Urothelium cell line (cell line): ENCODE measurements around the gene NFKB1.

ENCODE experiments used
- DNase-seq: peaks from one replicate; pipeline ENCODE4 v3.0.0; 2011; ENCODE audit warnings: low spot score, mixed read lengths
- FAIRE-seq: peaks from 2 replicates; lab custom pipeline; 2011; peaks lifted over from hg19 to GRCh38; lab: Jason Lieb, UNC

NFKB1 gene

DNA sequence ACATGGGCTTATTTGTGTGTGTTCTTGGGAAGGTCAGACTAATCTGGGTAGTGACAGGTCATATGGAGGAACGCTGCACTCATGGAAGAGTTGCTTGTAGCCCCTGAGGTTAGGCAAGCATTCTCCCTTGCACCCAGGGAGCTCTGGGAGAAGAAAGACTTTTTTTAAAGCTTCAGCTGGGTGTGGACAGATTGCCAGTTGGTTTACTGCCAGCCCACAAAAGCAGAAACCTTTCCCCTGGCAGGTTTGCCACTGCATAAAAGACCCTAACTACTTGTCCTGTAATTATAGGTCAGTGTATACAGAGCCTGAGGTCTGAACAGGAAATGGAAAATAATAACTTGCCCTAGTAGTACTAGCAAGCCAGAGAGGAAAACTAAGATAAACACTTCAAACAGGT is 7.4 kb upstream of the NFKB1 start:
- FAIRE-seq (no peak), DNase-seq (no peak)

DNA sequence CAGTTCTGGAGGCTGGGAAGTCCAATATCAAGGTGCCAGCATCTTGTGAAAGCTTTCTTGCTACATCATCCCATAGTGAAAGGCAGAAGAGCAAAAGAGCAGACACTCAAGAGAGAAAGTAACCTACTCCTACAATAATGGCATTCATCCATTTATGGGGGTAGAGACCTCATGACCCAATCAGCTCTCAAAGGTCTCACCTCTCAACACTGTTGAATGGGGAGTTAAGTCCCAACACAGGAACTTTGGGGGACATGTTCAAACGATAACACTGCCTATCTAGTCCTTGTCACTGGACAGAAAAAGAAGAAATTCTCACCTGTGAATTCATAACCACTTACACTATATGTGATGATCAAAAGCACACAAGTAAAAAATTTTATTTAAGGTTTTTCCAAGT is 6.6 kb upstream of the NFKB1 start:
- FAIRE-seq = no peak

DNA sequence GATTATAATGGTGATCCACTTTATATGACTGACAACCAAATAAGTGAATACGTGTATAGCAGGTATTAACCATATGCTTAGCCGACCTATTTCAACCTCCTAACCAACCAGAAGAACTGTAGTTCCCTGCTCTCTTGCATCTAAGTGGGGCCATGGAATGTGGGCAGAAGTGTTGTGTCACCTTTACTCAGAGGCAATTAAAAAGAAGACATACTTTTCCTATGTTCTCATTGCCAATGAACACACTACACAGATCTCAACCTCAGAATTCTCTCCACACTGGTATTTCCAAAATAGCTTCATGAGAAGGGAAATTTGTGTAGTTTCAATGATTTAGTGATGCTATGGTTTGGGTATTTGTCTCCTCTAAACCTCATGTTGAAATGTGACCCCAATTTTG is 3.2 kb upstream of the NFKB1 start:
- DNase-seq (no peak), FAIRE-seq (no peak)

More for the DNA sequence above, 6.6 kb upstream of the NFKB1 start:
- no peak for DNase-seq

DNA sequence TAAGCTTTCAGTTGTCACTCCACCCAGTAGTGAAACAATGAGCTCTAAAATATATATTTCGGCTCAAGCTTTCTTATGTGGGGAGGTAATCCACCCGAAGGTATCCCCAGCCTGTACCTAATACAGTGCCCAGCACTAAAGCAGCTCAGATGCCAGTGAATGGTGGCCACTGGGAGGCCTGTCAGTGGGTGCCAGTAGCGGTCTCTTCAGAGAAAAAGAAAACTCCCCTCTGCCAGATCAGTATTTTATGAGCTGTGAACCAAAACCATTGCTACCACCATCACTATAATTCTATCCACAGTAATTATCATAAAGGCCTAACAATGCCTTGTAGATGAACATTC is 835 bp upstream of the NFKB1 start:
- FAIRE-seq (no peak), DNase-seq (peak; percentile 12)

DNA sequence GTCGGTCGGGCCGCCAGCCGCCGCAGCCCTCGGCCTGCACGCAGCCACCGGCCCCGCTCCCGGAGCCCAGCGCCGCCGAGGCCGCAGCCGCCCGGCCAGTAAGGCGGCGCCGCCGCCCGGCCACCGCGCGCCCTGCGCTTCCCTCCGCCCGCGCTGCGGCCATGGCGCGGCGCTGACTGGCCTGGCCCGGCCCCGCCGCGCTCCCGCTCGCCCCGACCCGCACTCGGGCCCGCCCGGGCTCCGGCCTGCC is 213 bp downstream of the NFKB1 start:
- no peak for FAIRE-seq
- peak; percentile 54 for DNase-seq

DNA sequence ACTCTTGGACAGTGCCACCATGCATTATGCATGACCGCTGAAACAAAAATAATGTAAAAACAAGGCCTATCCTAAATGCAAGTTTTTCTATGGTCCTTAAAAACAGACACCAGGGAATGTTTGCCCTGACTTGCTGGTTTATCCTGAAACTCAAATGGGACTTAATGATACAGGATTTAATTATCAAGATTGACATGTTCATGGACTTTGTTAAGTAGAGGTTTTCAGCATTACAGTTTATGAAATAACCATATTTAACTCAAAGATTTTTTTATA is 1.3 kb downstream of the NFKB1 start:
- no peak for DNase-seq
- no peak for FAIRE-seq

DNA sequence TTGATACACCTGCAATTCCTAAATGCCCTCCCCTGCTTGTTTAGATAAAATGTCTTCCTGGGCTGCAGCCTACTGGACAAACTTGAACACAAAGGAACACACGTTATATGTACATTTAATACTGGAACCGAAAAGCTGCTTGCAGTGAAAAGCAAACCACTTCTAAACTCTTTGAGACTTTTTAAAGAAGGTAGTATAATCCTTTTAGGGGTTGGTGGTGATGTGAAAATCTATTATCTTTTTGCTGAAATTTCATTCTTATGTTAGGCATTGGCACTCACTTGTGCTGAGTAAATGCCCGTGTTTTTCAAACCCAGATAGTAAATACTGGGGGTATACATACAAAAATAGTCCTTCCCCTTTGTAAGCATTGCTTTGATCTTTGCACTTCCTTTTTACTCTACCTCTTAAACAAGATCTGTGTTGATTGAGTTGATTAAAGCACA is 2.2 kb downstream of the NFKB1 start:
- no peak for DNase-seq
- no peak for FAIRE-seq

DNA sequence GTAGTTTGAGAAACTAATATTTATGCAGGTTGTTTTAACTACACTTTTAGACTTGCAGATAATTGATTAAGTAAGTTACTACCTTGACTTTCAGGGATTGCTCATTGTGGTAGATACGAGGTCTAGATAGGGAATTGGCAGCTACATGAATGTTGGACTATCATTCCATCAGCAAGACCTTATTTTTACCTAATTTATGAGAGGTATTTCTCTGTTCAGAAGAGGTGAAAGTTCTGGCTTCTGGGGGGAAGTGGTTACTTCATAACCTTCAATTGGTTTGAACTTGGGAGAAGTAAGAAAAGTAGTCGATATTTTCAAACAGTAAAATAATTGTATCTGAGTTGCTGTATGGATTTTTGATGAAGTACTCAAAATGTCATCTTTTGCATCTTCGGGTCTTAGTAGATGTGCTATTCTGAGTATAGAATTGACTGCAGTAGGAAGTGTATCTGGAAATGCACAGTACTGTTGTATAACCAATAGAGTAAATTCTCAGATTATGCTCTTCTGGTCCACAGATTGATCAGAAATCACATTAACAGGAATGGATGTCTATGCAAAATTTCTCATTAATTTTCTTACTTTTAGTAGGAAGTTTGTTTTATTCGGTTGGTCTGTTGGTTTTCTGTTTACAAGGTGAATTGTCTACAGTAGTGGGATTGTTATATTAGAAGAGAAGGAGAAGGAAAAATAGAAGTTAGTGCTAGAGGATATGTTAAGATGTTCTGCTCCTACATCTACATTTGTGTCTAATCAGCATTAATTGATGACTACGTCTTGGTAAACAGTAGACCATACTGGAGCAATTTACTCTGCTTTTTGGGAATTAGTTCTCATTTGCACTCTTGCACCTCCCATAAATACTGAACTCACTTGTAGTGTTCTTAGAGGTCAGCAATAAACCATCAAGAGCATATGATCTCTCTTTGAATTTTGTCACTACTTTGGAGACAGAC is 3.0 kb downstream of the NFKB1 start:
- DNase-seq = no peak
- no peak for FAIRE-seq

DNA sequence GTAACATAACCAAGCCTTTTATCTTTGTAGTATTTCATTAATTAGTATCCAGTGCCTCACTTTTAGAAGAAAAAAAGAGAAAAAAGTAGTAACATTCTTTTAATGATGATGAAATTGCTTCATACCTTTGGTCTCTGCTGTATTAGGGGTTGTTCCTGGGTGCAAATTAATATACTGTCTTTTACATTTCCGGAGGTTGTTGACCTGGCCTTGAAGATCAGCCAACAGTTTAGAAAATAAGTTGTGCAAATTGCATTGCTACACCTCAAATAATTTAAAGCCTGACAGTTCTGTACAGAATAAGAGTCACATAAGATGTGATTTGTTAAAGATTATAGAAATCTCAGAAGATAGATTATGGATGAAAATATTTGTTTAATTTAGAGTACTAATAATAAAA is 3.8 kb downstream of the NFKB1 start:
- FAIRE-seq = no peak
- no peak for DNase-seq

DNA sequence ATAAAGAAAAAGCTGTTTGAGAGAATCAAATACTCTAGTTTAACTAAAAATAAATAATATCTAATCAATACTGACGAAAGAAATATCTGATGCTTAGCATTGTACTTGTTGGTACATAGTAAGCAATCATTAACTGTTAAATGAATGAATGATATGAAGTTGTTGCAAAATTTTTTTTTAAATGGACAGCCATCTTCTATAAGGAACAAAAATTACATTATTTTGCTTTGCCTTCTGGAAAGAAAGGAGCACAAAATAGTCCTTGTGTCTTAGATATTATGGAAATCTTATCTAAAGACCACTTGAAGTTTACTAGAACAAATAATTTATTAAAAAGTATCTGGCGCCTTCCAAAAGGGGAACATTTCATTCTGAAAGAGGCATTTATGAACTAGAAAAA is 4.5 kb downstream of the NFKB1 start:
- FAIRE-seq = no peak
- DNase-seq = no peak

DNA sequence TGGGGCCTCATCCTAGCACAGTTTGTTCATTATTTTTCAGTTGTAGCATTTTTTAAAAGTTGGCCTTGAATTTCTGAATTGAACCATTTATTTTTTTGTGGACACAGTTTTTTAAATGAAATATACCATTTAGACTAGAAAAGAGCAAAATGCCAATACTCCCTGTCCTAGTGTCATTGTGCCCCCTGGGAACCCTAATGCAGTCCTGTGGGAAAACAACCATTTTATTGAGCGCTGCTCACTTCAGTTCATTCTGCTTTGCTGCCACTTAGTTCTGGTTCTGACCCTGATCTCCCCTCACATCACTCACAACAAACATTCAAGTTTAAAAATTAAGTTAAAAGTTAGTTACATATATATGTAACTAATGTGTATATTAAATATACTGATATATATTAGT is 5.4 kb downstream of the NFKB1 start:
- FAIRE-seq (no peak), DNase-seq (no peak)

DNA sequence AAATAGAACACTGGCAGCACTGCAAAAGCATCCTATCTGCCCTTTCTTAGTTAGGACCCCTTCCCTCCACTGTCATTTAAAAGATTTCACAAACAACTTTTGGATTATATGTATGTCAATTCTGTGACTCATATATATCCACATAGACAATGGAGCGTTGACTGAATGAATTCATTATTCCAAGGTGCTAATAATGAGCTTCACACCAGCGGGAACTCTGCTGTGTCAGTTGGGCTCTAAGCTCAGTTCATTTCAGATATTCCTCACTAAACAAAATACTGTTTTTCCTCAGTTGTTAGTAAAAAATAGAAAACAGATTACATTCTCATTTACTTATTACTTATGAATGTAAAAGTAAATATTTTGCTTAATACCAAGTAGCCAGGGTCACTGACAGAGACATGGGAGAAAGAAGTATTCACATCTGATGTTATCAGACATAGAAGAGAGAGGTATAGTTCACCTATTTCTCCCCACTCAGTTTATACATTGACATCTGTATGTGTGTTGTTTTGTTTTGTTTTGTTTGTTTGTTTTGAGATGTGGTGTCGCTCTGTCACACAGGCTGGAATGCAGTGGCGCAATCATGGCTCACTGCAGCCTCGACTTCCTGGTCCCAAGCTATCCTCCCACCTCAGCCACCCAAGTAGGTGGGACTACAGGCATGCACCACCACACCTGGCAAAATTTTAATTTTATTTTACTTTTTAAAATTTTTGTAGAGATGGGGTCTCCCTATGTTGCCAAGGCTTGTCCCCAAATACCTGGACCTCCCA is 10.9 kb downstream of the NFKB1 start:
- DNase-seq (no peak), FAIRE-seq (peak; percentile 5)

DNA sequence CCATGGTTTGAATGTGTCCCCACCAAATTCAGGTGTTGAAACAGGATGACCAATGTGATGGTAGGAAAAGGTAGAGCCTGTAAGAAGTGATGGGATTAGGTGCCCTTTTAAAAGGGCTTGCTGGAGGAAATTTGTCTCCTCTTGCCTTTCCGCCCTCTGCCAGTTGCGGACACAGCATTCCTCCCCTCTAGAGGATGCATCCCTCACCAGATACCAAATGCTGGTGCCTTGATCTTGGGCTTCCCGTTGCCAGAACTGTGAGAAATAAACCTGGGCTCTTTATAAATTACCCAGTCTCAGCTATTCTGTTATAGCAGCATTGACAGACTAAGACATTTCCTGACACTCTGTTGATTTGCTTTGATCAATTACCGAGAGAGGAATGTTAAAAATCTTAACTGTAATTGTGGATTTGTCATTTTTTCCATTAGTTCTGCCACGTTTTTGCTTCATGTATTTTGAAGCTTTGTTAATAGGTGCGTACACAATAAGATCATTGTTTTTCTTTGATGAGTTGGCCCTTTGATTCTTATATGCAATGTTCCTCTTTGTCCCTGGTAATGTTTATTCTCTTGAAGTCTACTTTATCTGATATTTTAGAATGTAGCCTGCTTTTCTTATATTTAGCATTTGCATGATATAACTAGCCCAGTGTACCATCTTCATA is 13.3 kb downstream of the NFKB1 start:
- no peak for DNase-seq
- FAIRE-seq = no peak

DNA sequence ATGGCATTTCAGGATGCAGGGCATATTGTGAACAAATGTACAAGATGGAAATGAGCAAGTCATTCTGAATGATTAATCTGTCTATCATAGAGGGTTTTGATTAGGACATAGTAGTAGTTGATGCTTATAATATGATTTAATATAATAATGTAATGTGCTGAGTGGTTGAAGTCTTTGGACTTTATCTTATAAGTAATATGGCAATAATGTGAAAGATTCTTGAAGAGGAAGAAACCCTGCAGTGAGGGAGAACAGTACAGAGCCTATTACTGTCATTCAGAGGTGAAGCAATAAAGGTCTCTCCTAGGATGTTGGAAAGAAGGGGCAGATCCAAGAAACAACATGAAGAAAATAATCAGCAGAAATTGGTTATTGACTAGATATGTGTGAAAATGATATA is 16.6 kb downstream of the NFKB1 start:
- FAIRE-seq = no peak

DNA sequence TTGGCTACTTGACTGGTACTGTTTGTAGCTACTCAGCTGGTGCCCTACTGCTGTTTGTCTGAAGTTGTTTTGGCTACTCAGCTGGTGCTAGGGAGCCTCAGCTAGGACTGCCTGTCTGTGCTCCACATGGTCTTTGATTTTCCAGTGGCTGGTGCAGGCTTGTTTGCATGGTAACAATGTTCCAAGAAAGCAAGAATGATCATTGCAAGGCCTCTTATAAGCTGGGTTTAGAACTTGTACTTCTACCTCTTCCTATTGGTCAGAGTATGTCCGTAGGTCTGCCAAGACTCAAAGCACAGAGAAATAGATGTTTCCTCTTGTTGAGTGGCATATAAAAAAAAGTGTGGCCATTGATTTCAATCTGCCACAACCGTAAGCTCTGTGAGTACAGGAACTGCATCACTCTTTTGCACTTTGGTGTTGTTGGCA is 17.6 kb downstream of the NFKB1 start:
- no peak for DNase-seq
- no peak for FAIRE-seq

More for the DNA sequence above, 16.6 kb downstream of the NFKB1 start:
- no peak for DNase-seq

DNA sequence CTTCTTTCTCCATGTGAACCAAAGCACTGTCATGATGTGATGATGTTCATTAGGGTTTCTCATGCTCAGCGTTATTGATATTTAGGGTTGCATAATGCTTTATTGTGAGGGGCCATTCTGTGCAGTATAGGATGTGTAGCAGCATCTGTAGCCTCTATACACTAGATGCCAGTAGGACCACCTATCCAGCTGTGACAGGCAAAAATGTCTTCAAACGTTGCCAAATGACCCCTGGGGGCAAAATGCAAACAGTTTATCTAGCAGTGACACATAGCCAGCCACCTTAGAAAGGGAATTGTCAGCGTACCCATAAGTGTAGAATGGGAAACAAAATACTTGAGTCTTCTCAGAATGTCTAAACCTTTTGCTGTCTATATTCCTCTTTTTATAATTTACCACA is 18.8 kb downstream of the NFKB1 start:
- FAIRE-seq = no peak

DNA sequence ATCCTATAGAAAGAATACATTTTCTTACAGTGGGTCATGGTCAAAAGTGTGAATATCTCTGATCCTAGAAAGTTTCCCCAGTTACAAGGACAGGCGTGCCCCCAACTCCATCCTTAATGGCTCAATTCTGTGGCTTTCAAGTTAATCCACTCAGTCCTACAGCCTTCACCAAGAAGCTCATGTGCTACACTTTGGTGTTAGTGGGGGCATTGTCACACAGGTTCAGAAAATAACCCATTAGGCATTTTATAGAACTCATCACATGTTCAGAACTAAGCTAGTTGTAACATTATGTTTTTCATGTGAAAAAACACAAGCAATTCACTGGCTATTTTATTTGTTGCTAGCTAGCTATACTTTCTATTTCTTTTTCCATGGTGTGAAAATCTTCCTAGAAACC is 20.4 kb downstream of the NFKB1 start:
- DNase-seq (no peak), FAIRE-seq (no peak)

More for the DNA sequence above, 18.8 kb downstream of the NFKB1 start:
- DNase-seq = no peak

DNA sequence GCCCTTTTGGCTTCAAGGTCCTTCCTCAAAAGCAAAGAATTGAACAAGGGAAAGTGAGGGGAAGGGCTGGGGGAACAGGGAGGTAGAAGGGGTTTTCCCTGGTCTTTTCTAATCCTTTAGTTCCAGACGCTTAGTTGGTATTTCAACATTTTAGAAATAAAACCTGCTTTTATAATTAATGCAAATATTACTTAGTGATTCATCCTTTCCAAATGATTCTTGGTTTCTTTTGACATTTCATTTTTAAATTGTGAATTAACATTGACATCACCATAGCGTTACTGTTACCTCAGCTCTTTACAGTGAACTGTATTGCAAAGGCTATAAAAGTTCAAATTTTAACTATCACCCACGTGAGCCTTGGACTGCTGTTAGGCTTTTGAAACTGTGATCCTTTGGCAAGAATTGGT is 20.9 kb downstream of the NFKB1 start:
- FAIRE-seq = no peak
- DNase-seq = no peak

DNA sequence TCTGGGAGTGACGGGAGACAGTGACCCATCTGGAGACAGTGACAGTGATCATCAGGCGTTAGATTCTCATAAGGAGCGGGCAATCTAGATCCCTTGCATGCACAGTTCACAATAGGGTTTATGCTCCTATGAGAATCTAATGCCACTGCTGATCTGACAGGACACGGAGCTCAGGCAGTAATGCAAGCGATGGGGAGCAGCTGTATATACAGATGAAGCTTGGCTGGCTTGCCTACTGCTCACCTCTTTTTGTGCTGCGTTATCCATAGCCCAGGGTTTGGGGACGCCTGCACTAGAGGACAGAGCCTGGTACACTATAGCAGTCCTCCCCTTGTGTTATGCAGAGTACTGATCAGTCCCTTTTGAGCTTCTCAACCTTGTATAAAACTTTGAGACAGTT is 23.5 kb downstream of the NFKB1 start:
- DNase-seq (no peak), FAIRE-seq (no peak)

DNA sequence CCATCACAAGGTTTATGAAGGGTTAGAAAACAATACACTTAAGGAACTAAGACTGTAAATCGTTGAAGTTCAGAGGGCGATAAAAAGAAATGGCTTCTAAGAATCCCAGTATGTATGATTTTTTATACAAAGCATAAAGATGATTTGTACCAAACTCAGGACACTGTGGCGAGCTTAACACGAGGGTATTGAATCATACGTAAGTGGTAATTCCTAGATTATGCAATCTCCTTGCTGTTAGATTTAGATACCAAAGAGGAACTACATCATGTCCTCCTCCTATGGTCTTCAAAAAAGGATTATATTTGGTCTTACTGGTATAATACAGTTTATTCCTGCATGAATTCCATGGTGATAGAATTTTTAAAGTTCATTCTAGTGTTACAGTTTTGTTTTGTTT is 23.9 kb downstream of the NFKB1 start:
- DNase-seq = no peak
- no peak for FAIRE-seq

DNA sequence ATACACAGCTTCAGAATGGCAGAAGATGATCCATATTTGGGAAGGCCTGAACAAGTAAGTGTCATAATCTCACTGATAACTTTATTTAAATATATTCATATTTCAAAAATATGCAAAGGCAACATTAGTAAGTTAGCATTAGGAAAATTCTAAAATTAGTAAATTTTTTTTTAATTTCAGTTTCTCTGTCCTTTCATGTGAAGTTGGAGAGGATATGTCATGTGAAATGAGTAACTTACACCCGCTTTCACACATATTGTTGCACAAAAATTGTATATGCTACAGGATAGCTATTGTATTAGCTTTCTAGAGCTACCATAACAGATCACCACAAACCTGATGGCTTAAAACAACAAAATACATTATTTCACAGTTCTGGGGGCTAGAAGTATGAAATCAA is 24.3 kb downstream of the NFKB1 start:
- no peak for FAIRE-seq

DNA sequence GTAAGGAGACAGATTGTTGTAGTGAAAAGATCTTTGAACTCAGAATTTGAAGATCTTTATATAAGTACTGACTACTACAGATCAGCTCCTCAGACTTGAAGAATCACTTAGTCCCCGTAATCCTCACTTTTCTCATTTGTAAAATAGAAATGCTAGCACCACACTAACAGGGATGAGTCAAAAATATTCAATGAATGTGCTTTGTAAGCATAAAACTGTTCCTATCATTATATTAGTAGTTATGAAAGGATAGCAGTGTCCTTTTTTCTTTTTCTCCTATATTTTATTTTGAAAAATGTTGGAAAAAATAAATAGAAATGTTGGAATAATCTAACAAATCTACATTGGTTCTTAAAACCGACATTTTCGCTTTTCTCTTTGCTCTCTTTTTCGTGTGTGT is 25.4 kb downstream of the NFKB1 start:
- DNase-seq (no peak), FAIRE-seq (no peak)

More for the DNA sequence above, 24.3 kb downstream of the NFKB1 start:
- DNase-seq = no peak
